ENCODE results near the gene WNT7B.

- TF ChIP-seq, protein P1, sequence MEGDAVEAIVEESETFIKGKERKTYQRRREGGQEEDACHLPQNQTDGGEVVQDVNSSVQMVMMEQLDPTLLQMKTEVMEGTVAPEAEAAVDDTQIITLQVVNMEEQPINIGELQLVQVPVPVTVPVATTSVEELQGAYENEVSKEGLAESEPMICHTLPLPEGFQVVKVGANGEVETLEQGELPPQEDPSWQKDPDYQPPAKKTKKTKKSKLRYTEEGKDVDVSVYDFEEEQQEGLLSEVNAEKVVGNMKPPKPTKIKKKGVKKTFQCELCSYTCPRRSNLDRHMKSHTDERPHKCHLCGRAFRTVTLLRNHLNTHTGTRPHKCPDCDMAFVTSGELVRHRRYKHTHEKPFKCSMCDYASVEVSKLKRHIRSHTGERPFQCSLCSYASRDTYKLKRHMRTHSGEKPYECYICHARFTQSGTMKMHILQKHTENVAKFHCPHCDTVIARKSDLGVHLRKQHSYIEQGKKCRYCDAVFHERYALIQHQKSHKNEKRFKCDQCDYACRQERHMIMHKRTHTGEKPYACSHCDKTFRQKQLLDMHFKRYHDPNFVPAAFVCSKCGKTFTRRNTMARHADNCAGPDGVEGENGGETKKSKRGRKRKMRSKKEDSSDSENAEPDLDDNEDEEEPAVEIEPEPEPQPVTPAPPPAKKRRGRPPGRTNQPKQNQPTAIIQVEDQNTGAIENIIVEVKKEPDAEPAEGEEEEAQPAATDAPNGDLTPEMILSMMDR (IDR thresholded peaks at IDR 0.05), result no peak
- no peak for TF ChIP-seq EZH2 (IDR thresholded peaks at IDR 0.05; ENCODE audit: borderline replicate concordance, insufficient read depth, low read depth, low read length, poor library complexity, severe bottlenecking)
Observed at GRCh38 chr22:45923835-45924234, 53.1 kb downstream of the WNT7B start.

Data from B cell (primary cell).